Measurements from ENCODE around the gene ARID1B.

ARID1B gene

DNA sequence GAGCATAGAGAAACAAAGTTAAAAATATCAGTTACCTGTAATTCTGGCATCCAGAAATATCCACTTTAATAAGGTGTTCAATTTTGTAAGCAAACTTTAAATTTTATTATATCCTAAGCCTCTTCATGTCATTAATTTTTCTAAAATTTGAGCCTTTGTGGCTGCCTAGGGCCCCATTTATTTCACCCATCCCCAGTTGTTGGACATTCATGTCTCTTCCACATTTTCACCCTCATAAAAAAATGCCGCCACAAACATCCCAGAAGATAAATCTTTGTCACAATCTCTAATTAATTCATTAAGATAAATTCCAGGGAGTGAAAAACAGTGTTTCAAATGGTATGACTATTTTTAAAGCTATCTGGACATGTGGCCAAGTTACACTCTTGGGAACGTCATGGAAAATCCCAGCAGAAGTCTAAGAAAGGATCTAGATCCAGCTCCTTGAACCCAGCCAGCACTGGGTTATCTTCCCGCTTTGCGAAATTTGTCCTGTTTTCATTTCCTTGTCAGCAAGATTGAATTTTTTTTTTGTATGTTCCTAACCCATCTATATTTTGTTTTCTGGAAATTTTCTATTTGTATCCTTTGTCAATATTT lies 448.9 kb downstream of the ARID1B start:
- H3K4me3 ChIP-seq (ENCODE audit: low read length): no peak overlapping the region

DNA sequence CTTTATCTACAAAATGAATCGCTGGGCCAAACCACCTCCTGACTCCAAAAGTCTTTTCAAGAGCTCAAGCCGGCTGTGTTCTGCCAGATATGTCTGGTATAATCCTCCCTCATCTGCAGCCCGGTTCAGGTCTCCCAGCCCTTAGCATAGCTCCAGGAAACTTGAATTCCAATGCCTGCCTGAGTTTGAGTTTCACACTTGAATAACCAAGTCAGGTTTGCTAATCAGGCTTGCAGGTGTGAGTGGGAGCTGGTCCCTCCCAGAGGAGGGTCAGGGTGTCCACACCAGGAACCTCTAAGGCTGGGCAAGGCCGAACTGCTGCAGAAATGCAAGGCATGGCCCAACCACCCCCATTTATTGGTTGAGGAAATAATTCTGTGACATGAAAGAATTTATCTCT lies 449.6 kb downstream of the ARID1B start:
- Histone ChIP-seq H3K36me3 (ENCODE audit: control insufficient read depth, insufficient read depth, low read length) (no peaks in the 10 kb centered on the region), H3K9ac (ENCODE audit: low read length) (no peak overlapping the region), H3K4me1 (ENCODE audit: control insufficient read depth, insufficient read depth, low read length) (no peaks in the 10 kb centered on the region), H3K27me3 (ENCODE audit: control insufficient read depth, insufficient read depth, low read length) (no peaks in the 10 kb centered on the region), H3K9me3 (ENCODE audit: control insufficient read depth, low read length) (no peaks in the 10 kb centered on the region), H3K4me3 (ENCODE audit: low read length) (no peak overlapping the region)

More for the DNA sequence above, 448.9 kb downstream of the ARID1B start:
- Histone ChIP-seq H3K36me3 (ENCODE audit: control insufficient read depth, insufficient read depth, low read length) (no peaks in the 10 kb centered on the region), H3K9ac (ENCODE audit: low read length) (no peak overlapping the region), H3K27me3 (ENCODE audit: control insufficient read depth, insufficient read depth, low read length) (no peaks in the 10 kb centered on the region), H3K9me3 (ENCODE audit: control insufficient read depth, low read length) (no peaks in the 10 kb centered on the region), H3K4me1 (ENCODE audit: control insufficient read depth, insufficient read depth, low read length) (no peaks in the 10 kb centered on the region)

DNA sequence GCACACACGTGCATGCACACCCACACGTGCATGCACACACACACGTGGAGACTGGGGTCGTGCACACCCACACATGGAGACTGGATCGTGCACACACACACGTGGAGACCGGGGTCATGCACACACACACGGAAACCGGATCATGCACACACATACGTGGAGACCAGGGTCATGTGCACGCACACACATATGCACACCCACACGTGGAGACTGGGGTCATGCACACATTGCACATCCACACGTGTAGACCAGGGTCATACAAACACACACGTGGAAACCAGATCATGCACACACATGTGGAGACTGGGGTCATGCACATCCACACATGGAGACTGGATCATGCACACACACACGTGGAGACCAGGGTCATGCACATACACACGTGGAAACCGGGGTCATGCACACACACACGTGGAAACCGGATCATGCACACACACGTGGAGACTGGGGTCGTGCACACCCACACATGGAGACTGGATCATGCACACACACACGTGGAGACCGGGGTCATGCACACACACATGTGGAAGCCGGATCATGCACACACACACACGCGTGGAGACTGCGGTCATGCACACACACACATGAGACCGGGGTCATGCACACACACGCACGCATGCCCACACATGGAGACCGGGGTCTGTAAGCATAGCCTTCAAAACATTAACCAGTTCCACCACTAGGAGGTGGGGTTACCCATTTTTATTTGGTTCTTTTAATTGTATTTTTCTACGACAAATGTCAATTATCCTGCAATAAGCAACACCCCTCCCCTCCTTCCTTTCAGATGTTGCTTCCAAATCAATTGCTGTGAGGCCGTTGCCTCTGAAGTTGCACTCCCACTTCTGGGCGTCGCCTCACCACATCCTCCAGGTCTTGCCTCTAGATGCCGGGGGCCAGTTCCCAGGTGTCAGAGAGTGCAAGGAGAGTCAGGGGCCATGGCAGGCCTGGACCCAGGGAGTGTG lies 450.3 kb downstream of the ARID1B start:
- Histone ChIP-seq H3K36me3 (ENCODE audit: control insufficient read depth, insufficient read depth, low read length) (no peaks in the 10 kb centered on the region), H3K4me3 (ENCODE audit: low read length) (no peak overlapping the region), H3K9ac (ENCODE audit: low read length) (no peak overlapping the region), H3K4me1 (ENCODE audit: control insufficient read depth, insufficient read depth, low read length) (no peaks in the 10 kb centered on the region), H3K9me3 (ENCODE audit: control insufficient read depth, low read length) (no peaks in the 10 kb centered on the region), H3K27me3 (ENCODE audit: control insufficient read depth, insufficient read depth, low read length) (no peaks in the 10 kb centered on the region)

- no peaks in the 10 kb centered on the region for H3K4me1 ChIP-seq (ENCODE audit: control insufficient read depth, insufficient read depth, low read length)
- no peak overlapping the region for H3K4me3 ChIP-seq (ENCODE audit: low read length)
- no peaks in the 10 kb centered on the region for H3K9me3 ChIP-seq (ENCODE audit: control insufficient read depth, low read length)
- no peaks in the 10 kb centered on the region for H3K27me3 ChIP-seq (ENCODE audit: control insufficient read depth, insufficient read depth, low read length)
- H3K36me3 ChIP-seq (ENCODE audit: control insufficient read depth, insufficient read depth, low read length): no peaks in the 10 kb centered on the region
- H3K9ac ChIP-seq (ENCODE audit: low read length): no peak overlapping the region
Observed at GRCh38 chr6:157228426-157229131, 451.4 kb downstream of the ARID1B start.

GRCh38 chr6:157229132-157229618 lies 452.0 kb downstream of the ARID1B start:
- Histone ChIP-seq H3K9me3 (ENCODE audit: control insufficient read depth, low read length) (no peaks in the 10 kb centered on the region), H3K4me3 (ENCODE audit: low read length) (no peak overlapping the region), H3K27me3 (ENCODE audit: control insufficient read depth, insufficient read depth, low read length) (no peaks in the 10 kb centered on the region), H3K9ac (ENCODE audit: low read length) (no peak overlapping the region), H3K4me1 (ENCODE audit: control insufficient read depth, insufficient read depth, low read length) (no peaks in the 10 kb centered on the region), H3K36me3 (ENCODE audit: control insufficient read depth, insufficient read depth, low read length) (no peaks in the 10 kb centered on the region)

DNA sequence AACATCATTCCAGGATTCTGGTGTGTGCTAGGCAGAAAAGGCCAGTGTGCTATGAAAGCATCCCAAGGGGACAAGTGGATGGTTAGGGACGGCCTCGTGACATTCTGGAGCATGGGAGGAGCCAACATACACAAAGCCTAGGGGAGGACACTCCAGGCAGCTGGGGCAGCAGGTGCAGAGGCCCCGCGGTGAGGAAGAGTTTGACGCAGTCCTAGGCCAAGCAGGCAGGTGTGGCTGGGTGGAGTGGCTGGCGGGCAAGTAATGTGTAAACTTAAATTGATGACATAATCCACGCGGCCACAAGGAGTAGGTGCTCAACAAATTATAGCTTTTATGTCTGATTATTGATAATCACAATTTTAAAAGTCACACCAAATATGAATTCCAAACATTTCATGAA lies 452.5 kb downstream of the ARID1B start:
- Histone ChIP-seq H3K9ac (ENCODE audit: low read length) (no peak overlapping the region), H3K27me3 (ENCODE audit: control insufficient read depth, insufficient read depth, low read length) (peaks cover 4% of the 10 kb centered on the region), H3K36me3 (ENCODE audit: control insufficient read depth, insufficient read depth, low read length) (no peaks in the 10 kb centered on the region), H3K4me3 (ENCODE audit: low read length) (no peak overlapping the region), H3K9me3 (ENCODE audit: control insufficient read depth, low read length) (no peaks in the 10 kb centered on the region), H3K4me1 (ENCODE audit: control insufficient read depth, insufficient read depth, low read length) (no peaks in the 10 kb centered on the region)

- Histone ChIP-seq H3K9me3 (ENCODE audit: control insufficient read depth, low read length) (no peaks in the 10 kb centered on the region), H3K4me3 (ENCODE audit: low read length) (no peak overlapping the region), H3K4me1 (ENCODE audit: control insufficient read depth, insufficient read depth, low read length) (peaks cover 7% of the 10 kb centered on the region), H3K9ac (ENCODE audit: low read length) (no peak overlapping the region), H3K36me3 (ENCODE audit: control insufficient read depth, insufficient read depth, low read length) (no peaks in the 10 kb centered on the region), H3K27me3 (ENCODE audit: control insufficient read depth, insufficient read depth, low read length) (peaks cover 16% of the 10 kb centered on the region)
Observed at GRCh38 chr6:157230910-157231309, 453.7 kb downstream of the ARID1B start.

GRCh38 chr6:157232161-157232895 lies 455.1 kb downstream of the ARID1B start:
- no peak overlapping the region for H3K9ac ChIP-seq (ENCODE audit: low read length)
- H3K4me3 ChIP-seq (ENCODE audit: low read length): no peak overlapping the region
- H3K9me3 ChIP-seq (ENCODE audit: control insufficient read depth, low read length): no peaks in the 10 kb centered on the region
- H3K36me3 ChIP-seq (ENCODE audit: control insufficient read depth, insufficient read depth, low read length): no peaks in the 10 kb centered on the region
- peaks cover 30% of the 10 kb centered on the region for H3K27me3 ChIP-seq (ENCODE audit: control insufficient read depth, insufficient read depth, low read length)
- peaks cover 10% of the 10 kb centered on the region for H3K4me1 ChIP-seq (ENCODE audit: control insufficient read depth, insufficient read depth, low read length)

DNA sequence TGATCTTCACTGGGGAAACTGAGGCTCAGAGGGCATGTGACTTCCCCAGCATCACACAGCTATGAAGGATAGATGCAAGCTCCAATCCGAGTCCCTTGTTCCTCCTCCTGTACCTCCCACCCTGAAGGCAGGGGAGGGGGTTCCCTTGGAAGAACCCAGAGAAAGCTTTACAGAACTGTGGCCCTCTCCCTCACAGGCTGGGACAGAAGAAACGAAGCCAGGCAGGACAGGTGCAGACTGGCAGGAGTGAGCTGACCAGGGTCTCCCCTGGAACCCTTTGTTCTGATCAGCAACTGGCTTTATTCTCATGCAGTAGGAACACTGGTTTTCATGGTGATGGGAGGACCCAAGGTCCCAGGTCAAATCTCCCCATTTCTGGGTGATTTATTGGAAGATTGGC lies 456.0 kb downstream of the ARID1B start:
- peaks cover 10% of the 10 kb centered on the region for H3K4me1 ChIP-seq (ENCODE audit: control insufficient read depth, insufficient read depth, low read length)
- peaks cover 33% of the 10 kb centered on the region for H3K27me3 ChIP-seq (ENCODE audit: control insufficient read depth, insufficient read depth, low read length)
- no peak overlapping the region for H3K4me3 ChIP-seq (ENCODE audit: low read length)

DNA sequence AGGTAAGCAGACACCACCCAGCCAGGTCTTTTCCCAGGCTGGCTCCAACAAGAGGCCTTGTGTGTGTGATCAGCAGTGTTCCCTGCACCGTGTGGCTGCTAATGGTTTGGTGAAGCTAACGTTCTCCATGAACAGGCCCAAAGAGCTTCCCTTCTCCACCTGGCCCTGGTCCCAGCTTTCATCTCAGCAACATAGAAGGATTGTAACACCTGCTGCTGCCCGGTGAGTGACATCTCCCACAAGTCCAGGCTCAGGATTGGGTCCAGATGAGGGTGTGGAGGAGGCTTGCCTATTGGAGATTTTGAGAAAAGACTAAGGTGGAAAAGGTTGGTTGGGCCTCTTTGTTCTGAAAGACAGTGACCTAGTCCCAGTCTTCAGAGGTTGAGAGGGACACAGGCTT lies 456.5 kb downstream of the ARID1B start:
- H3K36me3 ChIP-seq (ENCODE audit: control insufficient read depth, insufficient read depth, low read length): no peaks in the 10 kb centered on the region
- H3K4me1 ChIP-seq (ENCODE audit: control insufficient read depth, insufficient read depth, low read length): peaks cover 10% of the 10 kb centered on the region
- H3K9me3 ChIP-seq (ENCODE audit: control insufficient read depth, low read length): no peaks in the 10 kb centered on the region
- peaks cover 33% of the 10 kb centered on the region for H3K27me3 ChIP-seq (ENCODE audit: control insufficient read depth, insufficient read depth, low read length)
- no peak overlapping the region for H3K4me3 ChIP-seq (ENCODE audit: low read length)
- H3K9ac ChIP-seq (ENCODE audit: low read length): no peak overlapping the region

More for the DNA sequence above, 456.0 kb downstream of the ARID1B start:
- no peaks in the 10 kb centered on the region for H3K36me3 ChIP-seq (ENCODE audit: control insufficient read depth, insufficient read depth, low read length)
- no peak overlapping the region for H3K9ac ChIP-seq (ENCODE audit: low read length)
- H3K9me3 ChIP-seq (ENCODE audit: control insufficient read depth, low read length): no peaks in the 10 kb centered on the region

- H3K27me3 ChIP-seq (ENCODE audit: control insufficient read depth, insufficient read depth, low read length): peaks cover 33% of the 10 kb centered on the region
- peaks cover 15% of the 10 kb centered on the region for H3K4me1 ChIP-seq (ENCODE audit: control insufficient read depth, insufficient read depth, low read length)
- H3K36me3 ChIP-seq (ENCODE audit: control insufficient read depth, insufficient read depth, low read length): no peaks in the 10 kb centered on the region
- H3K9ac ChIP-seq (ENCODE audit: low read length): peak overlapping the region; percentile 47
- no peaks in the 10 kb centered on the region for H3K9me3 ChIP-seq (ENCODE audit: control insufficient read depth, low read length)
- peak overlapping the region; percentile 53 for H3K4me3 ChIP-seq (ENCODE audit: low read length)
Observed at GRCh38 chr6:157235600-157236039, 458.4 kb downstream of the ARID1B start.

All from mucosa of stomach (tissue), 1 donor.